ENCODE results near the gene CNNM1.
A peak's percentile ranks its signal among the peaks of the same experiment; 100 is the strongest.

Gene CNNM1

GRCh38 chr10:99432881-99433280 is 103.7 kb downstream of the CNNM1 start:
- no peak for DNase-seq (ENCODE audit: low read depth)
- TF ChIP-seq, protein P1, sequence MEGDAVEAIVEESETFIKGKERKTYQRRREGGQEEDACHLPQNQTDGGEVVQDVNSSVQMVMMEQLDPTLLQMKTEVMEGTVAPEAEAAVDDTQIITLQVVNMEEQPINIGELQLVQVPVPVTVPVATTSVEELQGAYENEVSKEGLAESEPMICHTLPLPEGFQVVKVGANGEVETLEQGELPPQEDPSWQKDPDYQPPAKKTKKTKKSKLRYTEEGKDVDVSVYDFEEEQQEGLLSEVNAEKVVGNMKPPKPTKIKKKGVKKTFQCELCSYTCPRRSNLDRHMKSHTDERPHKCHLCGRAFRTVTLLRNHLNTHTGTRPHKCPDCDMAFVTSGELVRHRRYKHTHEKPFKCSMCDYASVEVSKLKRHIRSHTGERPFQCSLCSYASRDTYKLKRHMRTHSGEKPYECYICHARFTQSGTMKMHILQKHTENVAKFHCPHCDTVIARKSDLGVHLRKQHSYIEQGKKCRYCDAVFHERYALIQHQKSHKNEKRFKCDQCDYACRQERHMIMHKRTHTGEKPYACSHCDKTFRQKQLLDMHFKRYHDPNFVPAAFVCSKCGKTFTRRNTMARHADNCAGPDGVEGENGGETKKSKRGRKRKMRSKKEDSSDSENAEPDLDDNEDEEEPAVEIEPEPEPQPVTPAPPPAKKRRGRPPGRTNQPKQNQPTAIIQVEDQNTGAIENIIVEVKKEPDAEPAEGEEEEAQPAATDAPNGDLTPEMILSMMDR (IDR thresholded peaks at IDR 0.05; ENCODE audit: control insufficient read depth, insufficient read depth, low read depth, low read length, missing control alignments) = no peak
- H3K4me3 ChIP-seq (ENCODE audit: control insufficient read depth, low read depth, low read length) = no peak overlapping the region

- no peak for DNase-seq (ENCODE audit: low read depth)
- TF ChIP-seq, protein P1 (IDR thresholded peaks at IDR 0.05; ENCODE audit: control insufficient read depth, insufficient read depth, low read depth, low read length, missing control alignments) = peak; percentile 16
- H3K4me3 ChIP-seq (ENCODE audit: control insufficient read depth, low read depth, low read length) = no peak overlapping the region
These were observed 104.3 kb downstream of the CNNM1 start for GRCh38 chr10:99433378-99434020.

DNA sequence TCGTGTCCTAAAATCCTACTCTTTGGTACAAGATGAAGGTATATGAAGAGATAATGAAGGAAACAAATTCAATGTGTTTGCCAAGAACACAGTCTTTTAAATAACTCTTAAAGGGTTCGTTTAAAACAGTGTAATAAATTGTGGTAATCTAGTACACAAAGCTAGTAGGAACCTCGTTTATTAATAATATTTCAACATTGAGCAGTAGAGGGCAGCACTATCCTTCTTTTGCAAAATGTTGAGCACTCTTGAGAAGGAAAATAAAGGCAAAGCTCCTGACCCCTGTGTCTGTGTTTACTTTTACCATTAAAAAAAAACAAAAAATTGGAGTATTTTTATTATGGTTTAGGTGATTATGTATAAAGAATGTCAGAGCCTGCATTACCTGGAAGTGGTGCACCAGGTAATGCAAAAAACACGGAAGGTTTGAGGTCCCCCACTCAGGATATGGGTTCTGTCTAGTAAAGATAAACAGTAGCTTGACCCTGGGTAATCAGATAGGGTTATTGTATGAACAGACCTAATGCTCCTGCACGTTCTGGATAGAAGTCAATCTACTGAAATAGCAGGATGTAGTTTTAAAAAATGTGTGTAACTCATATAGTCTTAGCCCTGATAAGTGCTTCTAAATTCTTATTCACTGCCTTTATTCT is 107.0 kb downstream of the CNNM1 start:
- TF ChIP-seq, protein P1 (IDR thresholded peaks at IDR 0.05; ENCODE audit: control insufficient read depth, insufficient read depth, low read depth, low read length, missing control alignments) = peak; percentile 49
- no peak overlapping the region for H3K4me3 ChIP-seq (ENCODE audit: control insufficient read depth, low read depth, low read length)
- DNase-seq (ENCODE audit: low read depth) = no peak

- H3K4me3 ChIP-seq (ENCODE audit: control insufficient read depth, low read depth, low read length) = no peak overlapping the region
- DNase-seq (ENCODE audit: low read depth) = no peak
- TF ChIP-seq, protein P1 (IDR thresholded peaks at IDR 0.05; ENCODE audit: control insufficient read depth, insufficient read depth, low read depth, low read length, missing control alignments) = no peak
These were observed 109.7 kb downstream of the CNNM1 start for GRCh38 chr10:99438890-99439289.

GRCh38 chr10:99442394-99442793 is 113.2 kb downstream of the CNNM1 start:
- no peak for DNase-seq (ENCODE audit: low read depth)
- TF ChIP-seq, protein P1 (IDR thresholded peaks at IDR 0.05; ENCODE audit: control insufficient read depth, insufficient read depth, low read depth, low read length, missing control alignments) = no peak
- no peak overlapping the region for H3K4me3 ChIP-seq (ENCODE audit: control insufficient read depth, low read depth, low read length)

- TF ChIP-seq, protein P1 (IDR thresholded peaks at IDR 0.05; ENCODE audit: control insufficient read depth, insufficient read depth, low read depth, low read length, missing control alignments) = no peak
- DNase-seq (ENCODE audit: low read depth) = no peak
- H3K4me3 ChIP-seq (ENCODE audit: control insufficient read depth, low read depth, low read length) = no peak overlapping the region
These were observed 114.3 kb downstream of the CNNM1 start for GRCh38 chr10:99443500-99443899.

All from AG09309 (cell line).